Measurements from ENCODE around the gene PCDHAC2. TPM values are rescaled to one million over a fixed set of nuclear protein-coding genes. Genes with fewer than 3 reads are reported as not detected.

PCDHAC2 gene
- total RNA-seq, 4 donors from 2014 or later, result 1.6 to 25.9 (median 13.9) TPM

- H3K36me3 ChIP-seq, result no peaks in the 10 kb centered on the region
- peak overlapping the region; percentile 45 to 61 for H3K4me3 ChIP-seq
- 0 to 23% methylated on average over 1 to 6 of the region's 26 CpGs for WGBS, 2 donors (ENCODE audit: low coverage in 1 of 2)
- no peak for TF ChIP-seq EP300 (IDR thresholded peaks at IDR 0.05)
- TF ChIP-seq, protein P1, sequence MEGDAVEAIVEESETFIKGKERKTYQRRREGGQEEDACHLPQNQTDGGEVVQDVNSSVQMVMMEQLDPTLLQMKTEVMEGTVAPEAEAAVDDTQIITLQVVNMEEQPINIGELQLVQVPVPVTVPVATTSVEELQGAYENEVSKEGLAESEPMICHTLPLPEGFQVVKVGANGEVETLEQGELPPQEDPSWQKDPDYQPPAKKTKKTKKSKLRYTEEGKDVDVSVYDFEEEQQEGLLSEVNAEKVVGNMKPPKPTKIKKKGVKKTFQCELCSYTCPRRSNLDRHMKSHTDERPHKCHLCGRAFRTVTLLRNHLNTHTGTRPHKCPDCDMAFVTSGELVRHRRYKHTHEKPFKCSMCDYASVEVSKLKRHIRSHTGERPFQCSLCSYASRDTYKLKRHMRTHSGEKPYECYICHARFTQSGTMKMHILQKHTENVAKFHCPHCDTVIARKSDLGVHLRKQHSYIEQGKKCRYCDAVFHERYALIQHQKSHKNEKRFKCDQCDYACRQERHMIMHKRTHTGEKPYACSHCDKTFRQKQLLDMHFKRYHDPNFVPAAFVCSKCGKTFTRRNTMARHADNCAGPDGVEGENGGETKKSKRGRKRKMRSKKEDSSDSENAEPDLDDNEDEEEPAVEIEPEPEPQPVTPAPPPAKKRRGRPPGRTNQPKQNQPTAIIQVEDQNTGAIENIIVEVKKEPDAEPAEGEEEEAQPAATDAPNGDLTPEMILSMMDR (IDR thresholded peaks at IDR 0.05), result no peak
- TF ChIP-seq POLR2A (IDR thresholded peaks at IDR 0.05), result no peak
- TF ChIP-seq POLR2AphosphoS5 (IDR thresholded peaks at IDR 0.05), result no peak
- H3K27me3 ChIP-seq, result peaks cover 33% of the 10 kb centered on the region
- peak; percentile 17 for ATAC-seq
- H3K4me1 ChIP-seq, result peaks cover 0 to 26% (median 11%) of the 10 kb centered on the region in 3 donors
- no peaks in the 10 kb centered on the region for H3K9me3 ChIP-seq
- H3K27ac ChIP-seq, result peak overlapping the region in 3 of 4 donors; percentile 79 to 81 (median 80)
Observed at GRCh38 chr5:140927228-140927573, 39.1 kb upstream of the PCDHAC2 start.

GRCh38 chr5:140934964-140935606 is 31.2 kb upstream of the PCDHAC2 start:
- Histone ChIP-seq H3K4me1 (no peaks in the 10 kb centered on the region), H3K4me3 (no peak overlapping the region), H3K9me3 (no peaks in the 10 kb centered on the region), H3K27me3 (no peaks in the 10 kb centered on the region), H3K36me3 (no peaks in the 10 kb centered on the region), H3K27ac (no peak overlapping the region)
- ATAC-seq, result no peak
- no peak for TF ChIP-seq EP300 (IDR thresholded peaks at IDR 0.05)
- WGBS, 2 donors (ENCODE audit: low coverage in 1 of 2), result 29 to 62% methylated on average over 4 of the region's 4 CpGs

GRCh38 chr5:140946578-140946977 is 19.7 kb upstream of the PCDHAC2 start:
- TF ChIP-seq, protein P1 (IDR thresholded peaks at IDR 0.05), result no peak
- TF ChIP-seq EP300 (IDR thresholded peaks at IDR 0.05) (no peak), POLR2AphosphoS5 (IDR thresholded peaks at IDR 0.05) (no peak), POLR2A (IDR thresholded peaks at IDR 0.05) (no peak)
- Histone ChIP-seq H3K36me3 (no peaks in the 10 kb centered on the region), H3K9me3 (peaks cover 0 to 7% (median 0%) of the 10 kb centered on the region in 3 donors), H3K4me1 (no peaks in the 10 kb centered on the region), H3K4me3 (no peak overlapping the region), H3K27ac (no peak overlapping the region), H3K27me3 (no peaks in the 10 kb centered on the region)
- WGBS, 2 donors (ENCODE audit: low coverage in 1 of 2), result 50 to 71% methylated on average over 2 of the region's 2 CpGs
- ATAC-seq, result no peak

GRCh38 chr5:140951636-140952035 is 14.6 kb upstream of the PCDHAC2 start:
- no peak overlapping the region for H3K4me3 ChIP-seq
- ATAC-seq, result no peak
- no peaks in the 10 kb centered on the region for H3K4me1 ChIP-seq
- no peaks in the 10 kb centered on the region for H3K27me3 ChIP-seq
- no peaks in the 10 kb centered on the region for H3K36me3 ChIP-seq
- H3K27ac ChIP-seq, result no peak overlapping the region
- WGBS, 2 donors (ENCODE audit: low coverage in 1 of 2), result 80 to 88% methylated on average over 4 of the region's 6 CpGs
- no peaks in the 10 kb centered on the region for H3K9me3 ChIP-seq
- TF ChIP-seq POLR2A (IDR thresholded peaks at IDR 0.05), result no peak
- TF ChIP-seq, protein P1 (IDR thresholded peaks at IDR 0.05), result no peak
- no peak for TF ChIP-seq POLR2AphosphoS5 (IDR thresholded peaks at IDR 0.05)
- TF ChIP-seq EP300 (IDR thresholded peaks at IDR 0.05), result no peak

DNA sequence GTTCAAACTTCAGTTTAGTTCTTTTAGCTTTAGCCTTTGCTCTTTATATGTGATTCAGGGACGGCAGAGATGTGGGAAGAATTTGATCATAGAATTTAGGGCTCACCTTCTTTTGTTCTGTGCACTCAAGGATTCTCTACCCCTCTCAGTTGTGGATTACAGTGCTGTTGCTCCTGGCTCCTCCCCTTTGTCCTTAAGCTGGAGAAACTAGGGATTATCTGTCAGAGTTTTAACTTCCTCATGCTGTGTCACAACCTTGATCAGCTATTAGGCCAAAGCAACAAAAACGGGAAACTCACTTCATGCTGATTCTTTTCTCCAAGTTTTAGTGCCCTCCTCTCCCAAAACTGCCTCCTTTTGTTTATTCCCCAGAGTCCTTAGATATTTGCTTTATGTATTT is 13.0 kb upstream of the PCDHAC2 start:
- Histone ChIP-seq H3K4me3 (no peak overlapping the region), H3K9me3 (no peaks in the 10 kb centered on the region), H3K4me1 (no peaks in the 10 kb centered on the region), H3K27ac (no peak overlapping the region), H3K27me3 (no peaks in the 10 kb centered on the region), H3K36me3 (no peaks in the 10 kb centered on the region)
- ATAC-seq, result no peak
- TF ChIP-seq POLR2AphosphoS5 (IDR thresholded peaks at IDR 0.05), result no peak
- TF ChIP-seq EP300 (IDR thresholded peaks at IDR 0.05), result no peak
- TF ChIP-seq, protein P1 (IDR thresholded peaks at IDR 0.05), result no peak
- TF ChIP-seq POLR2A (IDR thresholded peaks at IDR 0.05), result no peak
- WGBS, 2 donors (ENCODE audit: low coverage in 1 of 2), result 54 to 60% methylated on average over 2 of the region's 2 CpGs

All from gastroesophageal sphincter (tissue), 4 donors.